GM19438 (cell line): ENCODE results near the gene FBXO11.
"Not testable (repeated sequence)": the region's sequence is repeated elsewhere in the genome, so short reads cannot be mapped to it uniquely, and the experiment has no call there.

Experiments used
- ATAC-seq: cut with Tn5 transposase; IDR thresholded peaks from one replicate; pipeline ENCODE4 v1.9.1; 2021; ENCODE audit warnings: low read depth; ENCODE audit not compliant: unreplicated experiment

Gene FBXO11

DNA sequence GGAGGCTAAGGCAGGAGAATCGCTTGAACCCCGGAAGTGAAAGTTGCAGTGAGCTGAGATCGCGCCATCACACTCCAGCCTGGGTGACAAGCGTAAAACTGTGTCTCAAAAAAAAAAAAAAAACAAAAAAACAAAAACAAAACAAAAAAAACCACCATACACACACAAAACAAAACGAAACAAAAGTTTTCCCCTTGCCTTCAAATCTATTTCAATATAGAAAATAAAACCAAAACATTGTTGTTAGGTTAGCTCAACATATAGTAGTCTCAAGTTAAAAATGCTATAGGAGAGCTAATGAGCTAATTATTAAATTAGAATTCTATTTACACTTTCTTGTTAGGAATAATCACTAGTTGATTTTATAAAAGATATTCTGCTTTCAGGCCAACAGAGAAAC, 43.3 kb downstream of the FBXO11 start:
- ATAC-seq: no peak

DNA sequence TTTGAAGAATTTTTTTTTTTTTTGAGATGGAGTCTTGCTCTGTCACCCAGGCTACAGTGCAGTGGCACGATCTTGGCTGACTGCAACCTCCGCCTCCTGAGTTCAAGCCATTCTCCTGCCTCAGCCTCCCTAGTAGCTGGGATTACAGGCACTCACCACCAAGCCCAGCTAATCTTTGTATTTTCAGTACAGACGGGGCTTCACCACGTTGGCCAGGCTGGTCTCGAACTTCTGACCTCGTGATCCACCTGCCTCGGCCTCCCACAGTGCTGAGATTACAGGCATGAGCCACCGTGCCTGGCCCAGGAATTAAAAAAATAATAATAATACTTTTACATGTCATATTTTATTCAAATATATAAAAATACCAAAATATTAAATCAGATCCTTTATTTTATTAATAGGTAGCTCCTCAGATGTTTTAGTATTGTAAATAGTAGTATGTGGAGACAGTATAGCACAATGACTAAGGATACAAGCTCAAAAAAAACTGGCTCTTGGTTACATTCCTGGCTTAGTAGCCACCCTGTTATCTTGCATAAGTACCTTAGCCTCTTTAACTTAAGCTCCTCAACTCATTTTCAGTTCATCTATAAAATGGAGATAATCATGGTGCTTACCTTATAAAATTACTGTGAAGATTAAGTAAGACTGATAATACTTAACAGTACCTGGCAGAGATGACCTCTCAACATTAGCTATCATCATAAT, 53.1 kb downstream of the FBXO11 start:
- not testable (repeated sequence) for ATAC-seq

DNA sequence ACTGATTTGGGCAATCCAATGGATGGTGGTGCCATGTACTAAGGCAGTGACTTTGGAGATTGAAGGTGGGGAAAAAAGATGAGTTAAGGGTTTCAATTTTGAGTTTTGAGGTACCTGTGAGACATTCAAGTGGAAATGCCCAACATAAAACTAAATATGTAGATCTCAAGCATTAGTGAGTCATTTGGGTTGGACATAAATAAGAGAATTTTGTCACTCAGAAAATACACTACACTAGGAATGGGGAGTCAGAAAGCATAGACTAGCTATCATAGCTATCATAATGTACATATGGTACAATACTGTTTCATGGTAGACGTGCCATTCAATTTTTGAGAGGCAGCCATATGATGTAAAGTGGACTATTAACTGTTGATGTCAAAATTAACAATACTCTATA, 56.1 kb downstream of the FBXO11 start:
- ATAC-seq: no peak

DNA sequence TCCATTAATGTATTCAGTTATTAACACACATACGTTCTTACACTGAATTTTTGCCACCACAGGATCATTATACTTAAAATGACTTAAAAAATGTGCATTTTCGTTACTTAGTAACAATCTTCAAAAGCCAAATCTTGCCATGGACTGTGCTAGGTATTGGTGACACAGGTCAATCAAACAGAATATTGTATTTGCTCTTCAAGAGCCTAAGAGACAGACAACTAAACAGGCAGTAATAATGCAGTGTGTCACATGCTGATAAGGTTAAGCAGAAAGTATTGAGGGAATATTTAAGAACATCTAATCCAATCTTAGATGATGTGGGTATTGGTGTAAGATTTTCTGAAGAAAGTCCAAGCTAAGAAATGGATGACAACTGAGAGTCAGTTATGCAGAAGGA, 56.9 kb downstream of the FBXO11 start:
- ATAC-seq: no peak

DNA sequence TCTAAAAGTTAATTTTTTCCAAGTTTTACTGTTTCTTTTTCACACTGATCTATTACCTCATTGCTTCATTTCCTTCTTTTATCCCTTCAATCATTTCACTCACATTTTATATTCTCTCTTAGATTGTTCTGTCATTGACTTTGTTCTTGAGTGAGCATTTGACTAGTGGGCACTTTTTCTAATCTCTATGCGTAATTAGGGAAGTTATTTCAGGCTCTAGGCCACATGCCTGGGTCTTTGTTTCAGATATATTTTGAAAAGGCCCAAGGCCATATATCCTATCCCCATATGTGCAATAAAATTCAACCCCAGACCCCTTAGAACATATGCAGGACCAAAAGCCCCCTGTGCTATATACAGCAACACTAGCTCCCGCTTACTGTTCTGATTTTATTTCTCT, 62.1 kb downstream of the FBXO11 start:
- ATAC-seq: no peak

DNA sequence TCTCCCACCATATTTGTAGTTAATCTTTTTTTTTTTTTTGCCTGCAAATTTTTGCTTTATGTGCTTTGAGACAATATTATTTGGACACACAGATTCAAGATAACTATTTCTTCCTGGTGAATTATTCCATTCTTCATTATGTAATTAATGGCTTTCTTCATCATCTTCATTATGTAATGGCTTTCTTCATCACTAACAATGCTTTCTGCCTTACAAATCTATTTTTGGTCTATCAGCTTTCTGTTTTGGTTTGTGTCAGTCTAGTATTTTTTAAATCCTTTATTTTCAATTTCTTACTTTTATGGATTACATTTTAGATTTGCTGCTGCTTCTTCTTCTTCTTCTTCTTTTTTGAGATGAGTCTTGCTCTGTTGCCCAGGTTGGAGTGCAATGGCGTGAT, 62.9 kb downstream of the FBXO11 start:
- no peak for ATAC-seq

DNA sequence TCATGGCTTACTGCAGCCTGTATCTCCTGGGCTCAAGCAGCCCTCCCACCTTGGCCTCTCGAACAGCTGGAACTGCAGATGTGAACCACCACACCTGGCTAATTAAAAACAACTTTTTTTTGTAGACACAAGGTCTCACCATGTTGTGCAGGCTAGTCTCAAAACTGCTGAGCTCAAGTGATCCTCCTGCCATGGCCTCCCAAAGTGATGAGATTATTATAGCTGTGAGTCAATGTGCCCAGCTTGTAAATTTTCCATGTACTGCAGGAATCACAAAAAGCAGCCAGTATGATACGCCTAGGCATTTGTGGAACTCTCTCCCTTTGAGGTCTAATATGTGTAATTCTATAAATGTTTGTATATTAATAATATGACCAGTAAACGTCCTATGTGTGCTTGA, 63.5 kb downstream of the FBXO11 start:
- ATAC-seq: no peak

DNA sequence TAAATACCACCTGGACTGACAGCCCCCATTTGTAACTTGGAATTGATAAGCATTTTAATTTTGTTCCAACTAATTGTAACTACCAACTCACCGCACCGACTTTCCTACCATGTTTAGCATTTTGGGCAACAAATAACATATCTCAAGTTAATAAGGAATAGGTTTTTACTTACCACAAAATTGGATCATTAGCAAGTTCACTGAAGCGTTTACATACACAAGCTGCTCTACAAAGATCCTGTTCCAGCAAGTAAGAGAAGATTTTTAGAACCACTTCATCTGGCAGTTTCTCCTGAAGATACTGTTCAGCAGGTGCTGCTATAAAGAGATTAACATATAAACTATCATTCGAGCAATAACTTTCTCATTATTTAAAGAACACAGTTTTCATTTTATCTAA, 67.6 kb downstream of the FBXO11 start:
- ATAC-seq: no peak

DNA sequence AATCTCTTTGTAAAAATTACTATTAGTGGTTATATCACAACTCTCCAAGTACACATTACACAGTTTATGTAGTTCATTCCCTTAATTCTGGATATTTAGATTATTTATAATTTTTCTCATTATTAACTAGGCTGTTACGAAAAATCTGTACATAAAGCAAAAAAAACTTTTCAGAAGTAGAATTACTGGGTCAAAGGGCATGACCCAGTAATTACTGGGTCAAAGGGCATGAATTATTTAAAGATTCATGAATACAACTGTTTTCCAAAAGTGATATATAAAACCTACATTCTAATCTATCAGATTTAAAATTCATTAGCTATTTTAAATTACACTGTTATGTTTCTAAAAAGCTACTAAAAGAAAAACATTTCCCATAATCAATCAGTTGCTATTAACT, 68.0 kb downstream of the FBXO11 start:
- no peak for ATAC-seq

DNA sequence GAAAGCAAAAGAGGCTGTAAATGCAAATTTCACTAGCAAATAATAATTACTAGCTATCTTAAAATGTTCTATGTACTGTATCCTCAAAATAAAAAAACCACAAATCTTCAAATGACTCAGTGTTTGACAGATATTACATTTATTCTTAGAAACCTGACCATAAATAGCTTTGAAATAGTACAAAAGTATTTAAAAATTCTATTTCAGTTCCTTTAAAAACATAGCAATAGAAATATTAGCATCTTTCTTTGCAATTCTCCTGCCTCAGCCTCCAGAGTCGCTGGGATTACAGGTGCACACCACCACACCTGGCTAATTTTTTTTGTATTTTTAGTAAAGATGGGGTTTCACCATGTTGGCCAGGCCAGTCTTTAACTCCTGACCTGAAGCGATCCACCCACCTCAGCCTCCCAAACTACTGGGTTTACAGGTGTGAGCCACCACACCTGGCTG, 72.8 kb downstream of the FBXO11 start:
- peak; percentile 72 for ATAC-seq

DNA sequence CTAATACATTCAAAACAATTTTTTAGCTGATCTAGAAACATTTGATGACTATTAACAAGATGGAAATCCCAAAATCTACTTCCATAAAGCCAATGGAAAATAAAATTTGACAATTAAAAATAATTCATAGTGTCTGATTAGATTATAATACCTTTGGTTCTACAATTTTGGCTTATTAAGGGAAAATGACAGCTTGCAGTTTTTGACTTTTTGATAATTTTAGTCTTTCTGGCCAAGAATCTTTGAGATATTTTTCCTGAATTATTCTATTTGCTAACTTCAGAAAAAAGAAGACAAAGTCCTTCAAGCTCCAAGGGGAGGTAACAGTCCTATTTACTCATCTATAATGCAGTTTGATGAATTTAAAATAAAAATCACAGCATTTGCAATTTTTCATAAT, 83.8 kb downstream of the FBXO11 start:
- no peak for ATAC-seq

DNA sequence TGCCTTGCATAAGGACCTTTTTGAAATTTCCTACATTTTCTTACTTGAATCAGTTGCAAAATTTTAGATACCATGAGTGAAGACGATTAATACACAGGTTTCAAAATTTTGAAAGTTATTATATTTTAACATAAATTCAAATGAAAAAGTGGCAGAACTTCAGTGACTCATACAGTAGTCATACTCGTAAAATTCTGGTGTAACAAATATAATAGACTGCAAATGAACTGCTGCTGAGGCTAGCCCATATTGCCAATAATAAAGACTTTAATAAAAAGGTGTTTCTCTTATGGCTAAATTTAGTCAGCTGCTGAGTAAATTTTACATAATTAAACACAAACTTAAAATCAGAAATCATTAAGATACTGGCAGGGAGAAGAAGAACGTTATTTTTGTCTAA, 86.5 kb downstream of the FBXO11 start:
- no peak for ATAC-seq

DNA sequence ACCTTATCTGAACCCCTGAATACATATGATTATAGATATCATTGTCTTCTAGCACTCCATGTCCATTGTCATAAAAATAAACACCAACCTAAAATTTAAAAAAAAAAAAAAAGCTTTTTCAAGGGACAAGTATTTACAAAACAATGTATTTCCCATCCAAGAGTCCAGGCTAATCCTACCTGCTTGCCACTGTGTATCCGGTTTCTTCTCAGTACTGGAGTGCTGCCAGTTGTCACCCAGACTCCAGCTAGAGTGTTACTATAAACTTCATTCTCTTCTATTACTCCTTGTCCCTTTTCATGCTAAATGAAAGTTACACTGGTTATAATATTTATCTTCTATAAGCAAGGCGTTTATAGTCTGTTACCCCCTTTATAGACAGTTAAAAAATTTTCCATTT, 87.5 kb downstream of the FBXO11 start:
- ATAC-seq: no peak

DNA sequence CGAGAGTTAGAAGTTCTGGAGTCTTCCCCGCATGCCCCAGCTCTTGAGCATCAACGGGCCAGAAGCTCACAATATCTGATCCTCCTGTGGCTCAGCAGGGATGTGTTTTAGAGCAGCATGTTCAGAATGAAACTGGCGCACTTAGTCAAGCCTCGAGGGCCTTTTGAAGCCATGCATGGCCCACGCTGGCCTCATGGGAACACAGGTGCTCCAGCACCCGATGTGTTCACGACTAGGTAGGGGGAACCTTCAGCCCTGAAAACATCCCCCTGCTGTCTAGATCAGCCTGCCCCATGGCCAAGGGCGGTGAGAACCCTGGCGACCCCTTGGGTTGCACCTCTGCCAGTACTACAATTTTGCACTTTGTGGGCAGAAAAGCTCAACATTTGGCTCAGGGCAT, 90.5 kb downstream of the FBXO11 start:
- ATAC-seq: no peak

DNA sequence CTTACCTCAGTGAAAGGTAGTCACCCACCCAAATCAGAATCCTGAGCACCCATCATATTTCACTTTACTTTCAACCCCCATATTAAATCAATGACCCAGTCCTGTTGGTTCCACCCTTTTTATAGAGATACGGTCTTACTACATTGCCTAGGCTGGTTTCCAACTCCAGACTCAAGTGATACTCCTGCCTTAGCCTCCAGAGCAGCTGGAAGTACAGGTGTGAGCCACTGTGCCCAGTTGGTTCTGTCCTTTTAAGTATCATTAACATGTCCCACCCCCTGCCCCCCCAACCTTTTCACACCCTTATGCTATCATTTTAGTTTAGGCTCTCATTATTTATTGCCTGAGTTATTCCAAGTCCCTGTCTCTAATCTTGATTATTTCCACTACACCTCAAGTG, 94.6 kb downstream of the FBXO11 start:
- ATAC-seq: no peak

DNA sequence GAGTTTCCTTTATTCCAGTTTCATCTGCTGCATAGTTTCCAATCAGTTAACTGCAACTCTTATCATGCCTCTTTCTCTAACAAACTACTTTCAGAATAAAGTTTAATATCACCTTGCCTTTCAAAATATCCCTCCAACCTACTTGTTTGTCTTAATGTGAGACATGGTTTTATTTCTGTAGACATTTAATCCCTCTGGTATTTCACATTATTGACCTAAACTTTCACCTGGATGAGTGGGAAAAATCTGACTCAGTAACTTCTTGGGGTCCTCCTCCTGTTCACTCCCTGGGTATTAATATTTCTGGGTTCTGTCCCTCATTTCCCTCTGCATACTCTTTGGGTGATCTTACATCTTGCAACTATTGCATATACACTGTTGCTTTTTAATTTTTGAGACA, 95.4 kb downstream of the FBXO11 start:
- no peak for ATAC-seq

DNA sequence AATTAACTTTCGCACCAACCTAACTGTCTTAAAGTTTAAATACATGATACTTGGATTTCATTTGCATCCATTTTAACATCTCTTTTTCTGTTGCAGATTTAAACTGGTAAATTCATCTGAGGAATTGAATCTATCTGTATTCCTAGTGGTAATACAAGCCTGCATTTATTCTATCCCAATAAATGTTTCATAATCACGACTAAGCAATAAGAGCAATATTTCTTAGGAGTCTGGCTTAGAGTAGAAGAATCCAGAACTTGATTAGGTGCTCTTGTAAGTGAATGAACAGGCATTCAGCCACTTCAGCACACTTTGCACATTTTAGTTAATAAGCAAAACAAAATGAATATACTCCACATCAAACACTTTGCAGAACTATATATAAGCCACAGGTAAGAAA, 96.4 kb downstream of the FBXO11 start:
- no peak for ATAC-seq

DNA sequence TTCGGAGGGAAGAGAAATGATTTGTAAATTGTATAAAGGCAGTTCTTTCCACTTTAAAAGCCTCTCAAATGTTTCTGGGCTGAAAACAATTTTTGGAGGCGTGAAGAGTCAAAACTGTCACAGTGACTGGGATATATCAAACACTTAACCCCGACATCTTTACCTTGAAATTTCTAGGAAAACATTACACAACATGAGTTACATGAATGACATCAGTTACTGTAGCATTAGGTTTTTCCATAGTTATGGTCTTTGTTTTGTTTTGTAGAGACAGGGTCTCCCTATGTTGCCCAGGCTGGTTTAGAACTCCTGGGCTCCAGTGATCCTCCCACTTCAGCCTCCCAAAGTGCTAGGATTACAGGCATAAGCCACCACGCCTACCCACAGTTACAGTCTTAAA, 97.7 kb downstream of the FBXO11 start:
- no peak for ATAC-seq

DNA sequence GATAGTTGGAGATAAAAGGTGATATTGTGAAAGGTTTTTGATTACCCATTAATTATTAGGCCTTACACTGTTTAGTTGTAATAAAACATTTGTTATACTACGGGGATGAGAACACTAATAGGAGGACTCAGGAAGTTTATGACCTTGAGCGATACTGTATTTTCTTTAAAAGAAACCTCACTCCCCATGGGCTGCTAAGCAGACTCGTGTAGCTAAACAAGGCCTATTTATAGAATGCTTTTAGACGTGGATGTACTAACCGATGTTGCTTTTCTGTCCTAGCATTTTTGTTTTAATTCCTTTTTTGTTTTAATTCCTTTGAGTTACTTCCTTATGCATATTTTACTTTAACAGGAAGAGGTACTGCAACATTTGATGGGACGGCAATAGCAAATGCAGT, 100.4 kb downstream of the FBXO11 start:
- ATAC-seq: no peak

DNA sequence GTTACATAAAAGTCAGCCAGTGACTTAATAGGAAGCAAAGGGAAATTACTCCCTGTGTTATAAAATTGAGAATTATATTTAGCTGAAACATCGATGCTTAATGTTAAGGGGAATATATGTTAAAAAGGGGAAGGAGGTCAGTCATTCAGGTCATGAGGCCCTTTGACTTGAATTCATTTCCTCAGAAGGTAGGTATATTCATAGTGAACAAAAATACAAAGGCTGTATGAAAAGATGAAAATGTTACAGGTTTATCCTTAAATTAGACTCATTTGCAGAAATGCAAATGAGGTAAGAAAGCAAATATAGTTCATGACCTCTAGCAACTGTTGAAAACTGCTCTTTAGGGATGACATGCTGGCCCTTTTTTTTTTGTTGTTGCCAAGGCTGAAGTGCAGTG, 102.5 kb downstream of the FBXO11 start:
- no peak for ATAC-seq

DNA sequence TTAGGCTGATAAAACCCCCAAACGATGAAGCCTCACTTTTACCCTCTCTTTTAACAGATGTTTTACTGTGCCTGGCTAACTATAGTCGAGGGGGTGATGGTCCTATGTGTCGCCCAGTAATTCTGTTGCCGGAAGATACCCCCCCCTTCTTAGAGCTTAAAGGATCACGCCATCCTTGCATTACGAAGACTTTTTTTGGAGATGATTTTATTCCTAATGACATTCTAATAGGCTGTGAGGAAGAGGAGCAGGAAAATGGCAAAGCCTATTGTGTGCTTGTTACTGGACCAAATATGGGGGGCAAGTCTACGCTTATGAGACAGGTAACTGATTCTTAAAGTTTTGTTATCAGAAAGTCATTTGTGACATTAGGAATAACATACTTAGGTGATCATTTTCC, 102.9 kb downstream of the FBXO11 start:
- ATAC-seq: no peak

DNA sequence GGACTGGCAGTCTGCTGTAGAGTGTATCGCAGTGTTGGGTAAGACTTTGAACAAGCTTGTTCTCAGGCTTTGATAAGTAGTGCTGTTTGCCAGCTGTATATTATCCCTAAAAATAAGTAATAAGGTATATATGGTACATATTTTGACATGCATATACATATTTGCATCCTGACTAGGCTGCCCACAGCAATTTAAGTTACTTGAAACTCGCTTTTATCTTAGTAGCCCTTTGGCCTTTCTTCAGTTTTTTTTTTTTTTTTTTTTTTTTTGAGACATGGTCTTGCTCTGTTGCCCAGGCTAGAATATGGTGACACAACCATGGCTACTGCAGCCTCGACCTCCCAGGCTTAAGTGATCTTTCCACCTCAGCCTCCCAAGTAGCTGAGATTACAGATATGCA, 105.2 kb downstream of the FBXO11 start:
- ATAC-seq: no peak

DNA sequence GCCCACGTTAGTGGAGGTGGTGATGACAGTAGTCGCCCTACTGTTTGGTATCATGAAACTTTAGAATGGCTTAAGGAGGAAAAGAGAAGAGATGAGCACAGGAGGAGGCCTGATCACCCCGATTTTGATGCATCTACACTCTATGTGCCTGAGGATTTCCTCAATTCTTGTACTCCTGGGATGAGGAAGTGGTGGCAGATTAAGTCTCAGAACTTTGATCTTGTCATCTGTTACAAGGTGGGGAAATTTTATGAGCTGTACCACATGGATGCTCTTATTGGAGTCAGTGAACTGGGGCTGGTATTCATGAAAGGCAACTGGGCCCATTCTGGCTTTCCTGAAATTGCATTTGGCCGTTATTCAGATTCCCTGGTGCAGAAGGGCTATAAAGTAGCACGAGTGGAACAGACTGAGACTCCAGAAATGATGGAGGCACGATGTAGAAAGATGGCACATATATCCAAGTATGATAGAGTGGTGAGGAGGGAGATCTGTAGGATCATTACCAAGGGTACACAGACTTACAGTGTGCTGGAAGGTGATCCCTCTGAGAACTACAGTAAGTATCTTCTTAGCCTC, 107.2 kb downstream of the FBXO11 start:
- ATAC-seq: no peak
